ENCODE measurements around the gene CRIM1. TPM values are rescaled to one million over a fixed set of nuclear protein-coding genes. Genes with fewer than 3 reads are reported as not detected.

CRIM1 gene
- total RNA-seq, 1 experiment from 2014 or later, result 27.6 TPM

GRCh38 chr2:36407413-36407812 is 51.8 kb downstream of the CRIM1 start:
- Histone ChIP-seq H3K4me1 (ENCODE audit: insufficient read depth, low read length) (peaks cover 16% of the 10 kb centered on the region), H2BK12ac (ENCODE audit: insufficient read length, low read depth, low read length) (no peak overlapping the region), H3K14ac (ENCODE audit: insufficient read depth, low read length) (no peak overlapping the region), H3K79me1 (ENCODE audit: insufficient read depth, low read depth, low read length, poor library complexity, severe bottlenecking) (no peaks in the 10 kb centered on the region), H2AK5ac (ENCODE audit: insufficient read length, low read length) (no peak overlapping the region), H3K56ac (ENCODE audit: insufficient read length, low read depth, low read length) (no peak overlapping the region), H3K27ac (ENCODE audit: insufficient read length, low read depth, low read length) (no peak overlapping the region), H3K79me2 (ENCODE audit: insufficient read depth, low read length) (no peaks in the 10 kb centered on the region; the same call in 1 of the 2 replicates), H3T11ph (ENCODE audit: low read length) (no peak overlapping the region), H3K18ac (ENCODE audit: insufficient read length, low read depth, low read length) (no peak overlapping the region), H2AFZ (ENCODE audit: low read length) (no peak overlapping the region), H2BK5ac (ENCODE audit: insufficient read length, low read length) (no peak overlapping the region), H3K27me3 (ENCODE audit: insufficient read depth, low read length) (no peaks in the 10 kb centered on the region), H2BK15ac (ENCODE audit: low read depth, low read length) (no peak overlapping the region), H2BK20ac (ENCODE audit: low read depth, low read length, poor library complexity, severe bottlenecking) (no peak overlapping the region), H4K20me1 (ENCODE audit: control insufficient read depth, insufficient read depth, insufficient read length) (no peaks in the 10 kb centered on the region), H4K91ac (ENCODE audit: insufficient read length, low read depth, low read length) (no peak overlapping the region), H3K4me2 (ENCODE audit: insufficient read depth, insufficient read length, low read length) (no peak overlapping the region), H4K8ac (replicated peaks; ENCODE audit: insufficient read length, low read depth, low read length) (no peak overlapping the region), H3K23ac (ENCODE audit: insufficient read length, low read depth, low read length) (no peak overlapping the region), H3K23me2 (ENCODE audit: insufficient read length, low read depth, low read length, poor library complexity, severe bottlenecking) (no peaks in the 10 kb centered on the region), H4K5ac (ENCODE audit: insufficient read length, low read depth, low read length) (no peak overlapping the region), H3K9me3 (ENCODE audit: control insufficient read depth, low read depth, low read length) (no peaks in the 10 kb centered on the region), H2BK120ac (ENCODE audit: low read depth, low read length, poor library complexity, severe bottlenecking) (no peak overlapping the region), H3K4ac (ENCODE audit: low read depth, low read length) (no peak overlapping the region), H3K9ac (ENCODE audit: extremely low read depth, insufficient read length, low read length) (no peak overlapping the region)
- H3K27me3 Mint-ChIP-seq (ENCODE audit: low read depth), result no peaks in the 10 kb centered on the region
- no peak overlapping the region for H3K4me3 Mint-ChIP-seq
- DNase-seq, result no peak
- no peaks in the 10 kb centered on the region for H3K36me3 Mint-ChIP-seq (ENCODE audit: insufficient read depth in 1 of 3, low read depth in 3 of 3)
- TF ChIP-seq CTCF (conservative IDR thresholded peaks at IDR 0.05), result no peak
- H3K27ac Mint-ChIP-seq, result peak overlapping the region in 2 of 3 experiments; percentile 63 to 95; a peak in 5 of 7 replicates
- WGBS (ENCODE audit: extremely low coverage, insufficient read length, low lambda C conversion rate), result no CpG with 5 or more reads among the region's 4 CpGs
- H3K4me1 Mint-ChIP-seq, result peaks cover 44 to 48% of the 10 kb centered on the region in 2 experiments
- no peaks in the 10 kb centered on the region for H3K9me3 Mint-ChIP-seq
